GM18519 (cell line): ENCODE measurements around the gene PNLIPRP2.

Source experiments
- ATAC-seq: cut with Tn5 transposase; IDR thresholded peaks from one replicate; pipeline ENCODE4 v1.9.1; 2021; ENCODE audit warnings: mild to moderate bottlenecking, moderate library complexity; ENCODE audit not compliant: unreplicated experiment, low FRiP score

The PNLIPRP2 gene

DNA sequence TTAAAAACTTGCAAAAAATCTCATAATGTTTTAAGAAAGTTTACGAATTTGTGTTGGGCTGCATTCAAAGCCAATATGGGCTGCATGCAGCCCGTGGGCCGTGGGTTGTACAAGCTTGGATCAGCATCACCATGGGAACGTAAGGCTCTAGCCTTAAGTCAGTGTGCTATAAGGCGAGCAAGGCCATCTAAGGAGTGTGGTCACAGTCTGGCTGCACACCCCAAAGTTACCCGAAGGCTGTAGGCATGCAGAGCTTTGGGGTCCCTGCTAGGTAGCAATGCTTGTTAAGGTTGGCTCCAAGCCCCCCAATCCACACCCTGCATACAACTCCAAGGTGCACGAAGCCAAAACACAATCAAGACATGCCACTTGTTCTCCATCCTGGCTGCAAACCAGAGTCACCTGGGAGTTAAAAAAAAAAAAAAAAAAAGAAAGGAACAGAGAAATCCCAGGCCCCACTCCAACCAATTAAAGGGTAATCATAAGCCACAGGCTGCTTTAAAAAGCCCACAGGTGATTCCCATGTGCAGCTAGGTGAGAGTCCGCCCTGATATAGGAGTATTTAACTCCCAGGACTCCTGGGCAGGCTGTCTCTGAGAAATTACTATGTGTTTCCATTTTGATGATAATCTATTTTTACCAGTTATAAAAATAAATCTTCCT lies 8.5 kb upstream of the PNLIPRP2 start:
- ATAC-seq: no peak

DNA sequence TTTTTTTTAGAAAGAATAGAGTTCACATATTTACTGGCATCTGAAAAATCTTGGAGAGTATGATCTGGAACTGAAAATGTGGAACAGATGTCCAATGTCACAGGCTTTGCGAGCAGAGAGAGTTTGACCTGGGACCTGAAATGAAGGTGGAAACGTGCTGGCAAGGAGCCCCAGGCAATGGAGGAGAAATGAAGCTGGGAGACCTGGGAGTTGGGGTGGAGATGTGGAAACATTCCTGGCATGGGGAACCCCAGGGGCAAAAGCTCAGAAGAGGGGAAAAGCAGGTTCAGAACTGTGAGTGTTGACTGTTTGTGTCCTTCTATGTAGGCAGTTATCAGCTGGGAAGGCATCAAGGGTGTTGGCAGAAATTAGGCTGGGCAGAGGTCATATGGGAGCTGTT lies 7.3 kb upstream of the PNLIPRP2 start:
- ATAC-seq: no peak

DNA sequence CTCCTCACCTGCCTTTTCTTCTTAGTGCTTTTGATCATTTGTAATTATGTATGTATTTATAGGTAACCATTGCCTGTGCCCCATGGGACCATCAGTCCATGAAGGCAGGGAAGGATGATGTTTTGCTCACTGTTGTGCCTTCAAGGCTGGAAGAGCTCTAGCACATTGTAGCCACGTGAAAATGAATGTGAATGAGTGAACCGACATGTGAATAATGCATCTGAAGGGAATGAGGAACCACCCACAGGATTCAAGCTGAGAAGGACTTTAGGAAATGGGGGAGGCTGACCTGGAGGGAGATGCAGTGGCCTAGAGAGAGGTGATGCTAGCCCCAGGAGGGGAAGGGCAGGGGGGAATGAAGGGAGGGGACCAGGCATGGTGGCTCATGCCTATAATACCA lies 6.0 kb upstream of the PNLIPRP2 start:
- ATAC-seq: no peak

DNA sequence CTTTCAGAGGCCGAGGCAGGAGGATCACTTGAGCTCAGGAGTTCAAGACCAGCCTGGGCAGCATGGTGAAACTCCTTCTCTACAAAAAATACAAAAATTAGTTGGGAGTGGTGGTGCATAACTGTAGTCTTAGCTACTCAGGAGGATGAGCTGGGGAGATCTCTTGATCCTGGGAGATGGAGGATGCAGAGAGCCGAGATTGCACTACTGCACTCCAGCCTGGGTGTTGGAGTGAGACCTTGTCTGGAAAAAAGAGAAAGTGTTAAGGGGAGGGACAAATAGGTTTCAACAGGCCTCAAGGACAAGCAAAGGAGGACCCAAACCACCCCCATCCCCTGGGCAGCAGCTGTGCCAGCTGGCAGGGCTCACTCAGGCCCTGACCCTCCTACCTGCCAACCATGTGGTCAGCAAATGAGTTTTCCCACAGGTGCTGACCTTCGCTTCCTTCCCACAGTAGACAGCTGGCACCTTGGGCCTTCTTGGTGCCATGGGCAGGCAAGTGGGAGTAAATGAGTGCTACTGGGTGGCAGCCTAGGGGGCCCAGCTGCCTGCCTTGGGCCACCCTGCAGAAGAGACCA lies 5.5 kb upstream of the PNLIPRP2 start:
- no peak for ATAC-seq

DNA sequence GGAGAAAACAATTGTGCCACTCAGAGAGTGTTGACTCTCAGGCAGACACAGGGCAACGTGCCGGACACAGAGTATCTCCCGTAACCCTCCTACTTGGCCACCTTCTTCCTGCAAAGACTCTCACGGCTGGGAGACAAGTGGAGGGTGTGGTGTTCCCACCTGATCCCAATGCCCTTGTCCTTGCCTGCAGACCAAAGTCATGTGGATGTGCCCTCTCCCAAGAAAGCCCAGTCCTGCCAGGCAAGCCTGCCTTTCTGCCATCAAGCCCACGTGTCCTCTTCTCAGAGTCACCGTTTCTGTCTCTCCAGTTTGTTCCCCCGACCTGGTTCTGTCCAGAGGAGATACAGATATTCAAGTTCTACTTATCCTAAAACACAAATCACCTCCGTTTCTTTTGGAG lies 723 bp downstream of the PNLIPRP2 start:
- ATAC-seq: no peak

DNA sequence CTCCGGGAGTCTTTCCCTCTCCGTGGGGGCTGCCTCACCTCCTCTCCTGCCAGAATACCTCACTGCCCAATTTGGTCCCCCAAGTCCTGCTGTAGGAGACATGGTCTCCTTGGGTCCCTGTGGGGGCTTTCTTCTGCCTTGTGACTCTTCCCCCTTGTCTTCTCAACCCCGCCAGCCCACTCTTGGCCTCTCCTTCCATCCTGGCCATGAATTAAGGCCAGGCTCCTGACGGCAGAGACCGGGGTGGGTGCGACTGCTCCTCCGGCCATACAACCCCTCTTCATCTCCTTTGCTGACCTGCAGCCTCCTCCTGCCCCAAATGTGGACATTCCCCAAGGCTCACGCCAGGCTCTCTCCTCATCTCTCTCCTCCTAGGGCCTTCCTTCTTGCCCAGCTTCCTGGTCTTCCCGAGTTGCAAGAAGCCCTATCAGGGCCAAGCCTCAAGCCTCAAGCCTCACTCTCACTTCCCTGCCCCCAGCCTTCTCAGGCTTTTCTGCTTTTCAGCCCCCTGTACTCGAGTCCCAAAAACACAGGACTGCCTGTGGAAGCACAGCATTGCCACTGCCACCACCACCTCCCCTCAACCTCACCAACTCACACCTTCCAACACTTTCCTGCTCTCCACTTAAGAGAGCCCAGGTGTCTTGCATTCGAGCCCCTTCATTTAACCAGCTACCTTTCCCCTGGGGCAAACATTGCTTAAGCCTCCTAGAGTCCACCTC lies 1.3 kb downstream of the PNLIPRP2 start:
- no peak for ATAC-seq

DNA sequence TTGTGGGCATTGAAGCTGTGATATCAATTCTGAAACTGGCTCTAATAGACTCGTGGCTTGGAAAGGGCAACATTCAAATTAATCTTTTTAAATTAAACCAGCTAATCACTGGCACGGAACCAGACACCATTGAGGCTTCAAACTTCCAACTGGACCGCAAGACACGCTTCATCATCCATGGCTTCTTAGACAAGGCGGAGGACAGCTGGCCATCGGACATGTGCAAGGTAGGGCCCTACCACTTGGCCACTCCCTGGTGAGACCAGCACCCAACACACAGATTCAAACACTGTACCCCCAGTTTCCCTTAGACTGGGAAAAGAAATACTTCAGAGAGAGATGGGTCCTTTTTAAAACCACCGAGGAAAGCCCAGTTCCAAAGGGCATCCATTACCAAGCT lies 5.1 kb downstream of the PNLIPRP2 start:
- no peak for ATAC-seq

DNA sequence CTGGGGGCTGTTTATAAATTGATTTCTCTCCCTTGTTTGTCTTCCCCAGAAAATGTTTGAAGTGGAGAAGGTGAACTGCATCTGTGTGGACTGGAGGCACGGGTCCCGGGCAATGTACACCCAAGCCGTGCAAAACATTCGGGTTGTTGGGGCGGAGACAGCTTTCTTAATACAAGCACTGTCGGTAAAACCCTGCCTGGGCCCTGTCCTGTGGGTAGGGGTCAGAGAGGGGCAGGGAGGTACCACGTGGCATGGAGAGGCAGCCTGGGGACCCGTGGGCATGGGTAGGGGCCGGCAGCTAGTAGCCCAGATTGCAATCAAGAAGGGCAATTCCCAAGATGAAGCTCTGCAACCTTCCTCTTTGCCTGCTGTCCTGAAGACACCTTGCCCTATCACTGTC lies 6.1 kb downstream of the PNLIPRP2 start:
- no peak for ATAC-seq

DNA sequence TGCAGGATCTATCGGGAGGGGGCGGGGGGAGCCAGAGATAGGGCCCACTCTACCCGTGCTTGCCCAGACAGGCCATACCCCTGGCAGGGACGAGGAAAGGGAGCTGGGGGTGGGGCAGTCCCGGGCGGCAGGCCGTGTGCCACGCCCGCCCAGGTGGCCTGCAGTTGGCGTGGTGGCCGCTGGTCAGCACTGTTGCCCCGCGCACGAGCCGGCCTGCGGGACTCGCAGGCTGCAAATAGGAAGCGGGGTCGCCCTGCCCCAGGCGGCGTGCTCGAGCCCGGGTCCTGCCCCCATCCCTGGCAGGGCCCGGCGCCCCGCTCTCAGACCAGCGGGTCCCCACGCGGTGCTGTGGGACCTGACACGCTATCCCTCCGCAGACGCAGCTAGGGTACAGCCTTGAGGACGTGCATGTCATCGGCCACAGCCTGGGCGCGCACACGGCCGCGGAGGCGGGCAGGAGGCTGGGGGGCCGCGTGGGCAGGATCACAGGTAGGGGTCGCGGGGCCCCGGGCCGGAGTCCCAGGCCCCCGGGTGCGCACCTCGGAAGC lies 6.7 kb downstream of the PNLIPRP2 start:
- ATAC-seq: no peak

DNA sequence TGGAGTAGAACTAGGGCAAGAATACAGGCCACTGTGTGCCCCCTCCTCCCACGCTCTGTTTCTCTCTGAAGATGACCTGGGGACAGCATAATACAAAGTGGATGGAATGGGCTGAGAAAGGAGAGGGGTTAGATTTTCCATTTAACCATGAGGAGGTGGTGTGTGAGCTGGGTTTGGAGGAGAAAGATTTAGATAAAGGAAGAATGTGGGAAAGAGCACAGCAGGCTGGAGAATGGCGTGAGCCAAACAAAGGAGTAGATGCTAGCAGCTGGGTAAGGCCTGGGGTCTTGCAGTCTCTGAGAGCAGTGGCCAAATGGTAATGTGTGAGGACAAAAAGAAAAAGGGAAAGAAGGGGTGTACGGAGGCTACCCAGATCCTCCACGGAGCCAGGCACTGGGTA lies 8.6 kb downstream of the PNLIPRP2 start:
- ATAC-seq: no peak

DNA sequence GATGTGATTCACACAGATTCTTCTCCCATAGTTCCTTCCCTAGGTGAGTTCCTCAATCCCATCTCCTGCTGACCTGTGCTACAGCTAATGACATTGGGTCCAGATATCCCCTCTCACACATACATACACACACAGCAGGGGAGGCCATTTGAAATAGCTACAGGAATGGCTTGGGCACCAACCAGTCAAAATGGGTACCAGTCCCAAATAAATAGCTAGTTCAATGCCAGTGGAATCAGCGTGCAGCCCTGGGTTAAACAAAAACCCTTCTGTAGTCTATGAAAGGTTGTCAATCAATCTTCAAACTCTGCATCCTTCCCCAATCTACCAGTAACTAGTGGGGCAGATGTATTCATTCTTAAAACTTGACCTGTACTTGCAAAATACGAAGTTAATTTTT lies 9.3 kb downstream of the PNLIPRP2 start:
- no peak for ATAC-seq

DNA sequence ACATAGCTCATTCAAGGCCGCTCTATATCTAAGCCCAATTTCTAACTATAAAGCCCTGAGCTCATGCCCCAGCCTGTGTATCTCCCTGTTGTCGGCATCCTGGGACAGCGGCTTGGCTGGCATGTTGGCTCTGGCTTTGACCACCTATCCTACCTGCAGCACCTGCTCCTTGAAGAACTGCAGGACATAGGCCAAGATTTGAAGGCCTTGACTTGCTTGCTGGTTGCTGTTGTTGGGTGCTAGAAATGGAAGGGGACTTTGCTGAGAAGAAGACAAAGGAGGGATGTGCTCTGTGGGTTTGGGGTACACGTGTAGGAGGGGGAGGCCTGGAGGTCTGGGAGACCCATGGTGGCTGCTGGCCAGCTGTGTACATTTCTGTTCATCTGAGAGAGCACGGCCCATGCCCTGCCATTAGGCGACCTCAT lies 11.1 kb downstream of the PNLIPRP2 start:
- ATAC-seq: no peak

DNA sequence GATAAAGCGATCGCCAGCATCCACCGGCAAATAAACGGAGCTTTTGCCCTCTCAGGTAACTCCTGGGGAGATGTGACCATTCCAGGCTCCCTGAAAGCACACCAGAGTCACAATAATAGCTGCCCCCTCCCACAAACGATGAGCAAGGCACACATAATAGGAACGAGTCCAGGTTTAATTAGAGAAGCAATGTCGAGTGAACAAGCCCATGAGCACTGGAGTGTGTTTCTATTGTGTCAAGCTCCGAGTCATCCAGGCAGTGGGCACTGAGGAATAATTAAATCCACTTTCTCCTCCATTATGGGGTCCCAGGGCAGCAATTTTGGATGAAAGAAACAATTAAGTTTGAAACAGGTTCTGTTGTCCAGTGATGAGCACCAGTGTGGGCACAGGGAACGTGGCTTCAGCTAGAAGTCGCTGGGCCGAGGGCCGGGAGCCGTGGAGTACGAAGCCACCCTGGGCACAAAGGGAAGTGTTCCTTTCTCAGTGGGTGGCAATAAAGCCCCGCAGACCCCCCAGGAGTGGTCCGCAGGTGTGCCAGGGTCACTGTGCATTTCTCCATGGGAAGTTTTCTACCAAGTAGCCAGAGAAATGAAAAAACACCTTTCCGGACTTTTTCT lies 12.0 kb downstream of the PNLIPRP2 start:
- no peak for ATAC-seq

DNA sequence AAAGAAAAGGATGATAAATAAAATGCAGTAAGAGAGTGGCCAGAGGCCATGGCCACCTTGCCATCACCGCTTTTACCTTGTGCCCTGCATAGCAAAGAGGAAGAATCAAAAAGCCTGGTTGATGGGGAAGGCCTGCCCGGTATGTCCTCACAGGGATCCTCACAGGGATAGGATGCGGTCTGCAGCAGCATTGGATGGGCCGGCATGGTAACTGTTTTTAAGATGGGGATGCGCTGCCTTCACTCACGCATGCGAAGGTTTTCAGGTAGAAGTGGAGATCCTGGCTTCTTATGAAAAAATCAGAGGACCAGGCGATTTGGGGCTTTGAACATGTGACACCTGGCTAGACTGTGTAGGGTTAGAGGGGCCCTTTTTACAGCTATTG lies 12.5 kb downstream of the PNLIPRP2 start:
- ATAC-seq: no peak

DNA sequence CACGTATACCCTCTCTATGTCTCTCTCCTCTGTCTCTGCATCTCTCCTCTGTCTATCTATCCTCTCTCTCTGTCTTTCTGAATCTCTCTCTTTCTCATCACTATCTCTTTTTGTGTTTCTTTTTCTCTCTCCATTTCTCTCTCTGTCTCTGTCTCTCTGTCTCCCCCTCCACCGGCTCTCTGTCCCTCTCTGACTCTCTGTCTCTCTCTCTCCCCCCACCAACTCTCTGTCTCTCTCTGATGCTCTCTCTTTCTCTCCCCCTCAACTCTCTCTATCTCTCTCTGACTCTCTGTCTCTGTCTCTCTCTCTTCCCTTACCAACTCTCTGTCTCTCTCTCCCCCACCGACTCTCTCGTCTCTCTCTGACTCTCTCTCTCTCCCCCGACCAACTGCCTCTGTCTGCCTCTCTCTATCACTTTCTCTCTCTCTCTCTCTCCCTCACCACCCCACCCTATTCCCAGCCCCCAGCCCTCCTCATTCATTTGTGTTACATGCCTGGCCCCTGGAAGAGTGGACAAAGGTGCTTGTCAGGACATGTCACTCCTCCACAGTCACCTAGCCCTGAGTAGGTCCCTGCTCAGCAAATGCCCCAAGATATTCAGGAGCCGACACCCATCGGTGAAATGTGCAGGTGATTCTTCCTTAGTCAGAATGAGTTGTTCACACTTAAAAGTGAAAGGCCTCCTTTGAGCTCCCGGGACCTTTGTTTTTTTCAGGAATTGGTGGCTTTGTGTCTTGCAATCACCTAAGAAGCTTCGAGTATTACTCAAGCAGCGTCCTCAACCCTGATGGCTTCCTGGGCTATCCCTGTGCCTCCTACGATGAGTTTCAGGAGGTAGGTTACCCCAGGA lies 13.6 kb downstream of the PNLIPRP2 start:
- ATAC-seq: no peak

DNA sequence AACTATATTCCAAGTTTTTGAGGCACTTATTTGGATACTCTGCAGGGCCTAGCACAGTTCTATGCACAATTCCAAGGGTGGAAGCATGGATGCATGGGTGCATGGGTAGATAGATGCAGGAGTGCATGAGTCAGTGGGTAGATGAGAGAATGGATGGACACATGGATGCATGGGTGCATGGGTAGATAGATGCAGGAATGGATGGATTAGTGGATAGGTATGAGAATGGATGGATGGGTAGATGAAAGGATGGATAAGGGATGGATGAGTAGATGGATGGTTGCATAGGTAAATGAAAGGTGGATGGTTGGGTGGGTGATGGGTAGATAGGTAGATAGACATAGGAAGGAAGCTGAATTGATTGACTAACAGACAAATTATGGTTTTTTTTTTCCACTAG lies 15.6 kb downstream of the PNLIPRP2 start:
- no peak for ATAC-seq

DNA sequence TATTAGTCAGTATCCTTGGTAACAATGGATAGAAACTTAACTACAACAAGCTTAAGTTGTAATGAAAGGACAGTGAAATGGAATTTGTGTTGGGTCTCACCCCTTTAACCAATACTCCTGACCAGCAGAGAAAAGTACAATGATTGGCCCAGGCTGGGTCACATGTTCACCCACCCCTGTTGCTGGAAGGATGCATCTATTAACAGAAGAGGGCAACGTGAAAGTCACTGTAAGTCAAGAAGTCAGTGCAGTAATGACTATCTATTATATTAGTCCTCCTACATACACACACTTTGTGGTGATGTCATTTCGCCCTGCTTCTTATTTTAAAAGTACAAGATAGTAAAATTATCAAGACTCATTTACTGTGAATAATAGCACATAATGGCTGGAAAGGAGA lies 16.2 kb downstream of the PNLIPRP2 start:
- ATAC-seq: no peak

DNA sequence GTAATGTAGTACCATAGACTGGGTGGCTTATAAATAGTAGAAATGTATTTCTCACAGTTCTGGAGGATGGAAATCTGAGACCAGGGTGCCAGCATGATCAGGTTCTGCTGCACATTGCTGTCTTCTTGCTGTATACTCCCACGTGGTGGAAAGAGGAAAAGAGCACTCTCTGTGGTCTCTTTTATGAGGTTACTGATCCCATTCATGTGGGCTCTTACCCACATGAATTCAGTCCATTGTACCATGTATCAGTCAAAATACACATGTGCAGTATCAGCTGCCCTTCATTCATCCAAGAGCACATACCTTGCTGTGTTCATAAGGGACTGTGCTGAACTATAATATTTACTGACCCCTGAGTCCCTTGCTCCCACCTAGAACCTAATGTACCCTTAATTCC lies 17.1 kb downstream of the PNLIPRP2 start:
- ATAC-seq: no peak

DNA sequence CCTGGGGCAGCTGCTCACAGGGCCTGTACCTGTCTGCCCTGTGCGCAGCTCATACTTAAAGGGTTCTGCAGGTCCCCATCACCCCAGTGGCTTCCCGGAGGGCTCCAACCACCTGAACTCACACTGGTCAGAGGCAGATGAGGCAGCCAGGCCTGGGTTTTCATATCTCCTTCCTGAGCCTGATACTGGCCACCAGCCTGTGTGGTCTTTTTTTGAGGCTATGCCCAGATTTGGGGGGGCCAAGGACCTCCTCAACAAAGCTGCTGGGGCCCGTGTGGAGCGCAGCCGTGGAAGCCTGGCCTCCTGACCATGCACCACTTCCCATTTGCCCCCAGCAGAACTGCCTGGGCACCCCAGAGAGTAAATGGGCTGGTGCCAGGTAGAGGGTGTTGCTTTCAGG lies 25.7 kb downstream of the PNLIPRP2 start:
- ATAC-seq: no peak

DNA sequence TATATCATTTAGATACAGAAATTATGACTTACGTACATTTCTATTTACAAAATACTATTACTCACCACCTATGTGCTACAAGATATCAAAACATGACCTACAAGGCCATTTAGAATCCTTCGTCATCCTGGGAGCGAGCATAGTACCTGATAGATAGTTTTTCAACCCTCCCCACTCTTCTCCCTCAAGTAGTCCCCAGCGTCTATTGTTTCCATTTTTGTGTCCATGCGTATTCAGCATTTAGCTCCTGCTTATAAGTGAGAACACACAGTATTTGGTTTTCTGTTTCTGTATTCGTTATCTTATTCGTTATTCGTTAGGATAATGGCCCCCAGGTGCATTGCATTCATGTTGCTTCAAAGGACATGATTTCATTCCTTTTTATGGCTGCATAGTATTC lies 28.1 kb downstream of the PNLIPRP2 start:
- ATAC-seq: no peak
